ENCODE measurements around the gene TRERF1.

The TRERF1 gene

DNA sequence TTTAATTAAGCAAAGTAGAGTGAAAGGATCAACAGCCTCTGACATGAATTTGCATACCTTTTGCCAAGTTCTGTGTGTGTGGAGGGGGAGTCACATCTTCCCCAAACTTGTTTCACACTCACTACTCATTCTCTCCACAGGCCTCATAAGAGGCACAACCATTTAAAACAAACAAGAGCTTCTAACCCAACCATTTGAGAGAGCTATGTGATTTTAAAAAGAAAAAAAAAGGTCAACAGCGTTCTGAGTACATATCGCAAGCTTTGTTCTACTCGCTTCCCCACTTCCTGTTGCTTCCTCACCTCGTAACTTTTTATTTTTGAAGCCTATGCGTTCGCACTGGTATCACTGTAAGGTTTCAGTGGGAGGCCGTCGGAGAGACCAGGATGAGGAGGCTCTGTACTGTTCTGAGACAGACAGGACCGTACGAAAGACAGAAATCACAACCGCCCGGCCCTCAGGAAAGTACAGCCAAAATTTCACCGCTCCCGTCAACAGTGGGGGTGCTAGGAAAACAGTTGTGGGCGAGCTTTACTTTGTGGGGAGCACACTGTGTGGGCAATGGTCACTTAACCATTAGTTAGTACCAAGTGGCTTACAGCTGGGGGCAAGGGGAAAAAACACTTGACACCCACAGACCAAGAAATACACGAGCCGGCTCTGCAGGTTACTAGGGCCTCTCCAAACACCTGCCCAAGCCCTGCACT, 61.3 kb downstream of the TRERF1 start:
- no peak for FAIRE-seq

- no peak for FAIRE-seq
Measured at GRCh38 chr6:42389736-42390135, 62.0 kb downstream of the TRERF1 start.

DNA sequence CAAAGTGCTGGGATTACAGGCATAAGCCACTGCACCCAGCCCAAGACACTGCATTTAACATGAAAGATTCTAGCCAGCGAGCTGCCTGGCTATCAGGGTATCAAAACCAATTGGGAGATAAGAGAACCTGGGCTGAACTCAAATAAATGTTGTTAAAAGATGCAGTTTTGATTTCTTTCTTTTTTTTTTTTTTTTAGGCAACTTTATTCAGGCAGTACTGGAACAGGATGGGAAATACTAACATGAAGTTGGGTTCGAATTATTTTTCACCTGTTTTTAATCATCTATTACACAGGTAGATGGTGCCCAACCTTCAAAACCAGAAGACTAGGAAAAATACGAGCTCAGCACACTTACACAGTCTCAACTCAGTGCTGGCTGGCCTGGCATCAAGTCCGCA, 63.7 kb downstream of the TRERF1 start:
- no peak for FAIRE-seq

GRCh38 chr6:42387336-42387735, 64.4 kb downstream of the TRERF1 start:
- no peak for FAIRE-seq

DNA sequence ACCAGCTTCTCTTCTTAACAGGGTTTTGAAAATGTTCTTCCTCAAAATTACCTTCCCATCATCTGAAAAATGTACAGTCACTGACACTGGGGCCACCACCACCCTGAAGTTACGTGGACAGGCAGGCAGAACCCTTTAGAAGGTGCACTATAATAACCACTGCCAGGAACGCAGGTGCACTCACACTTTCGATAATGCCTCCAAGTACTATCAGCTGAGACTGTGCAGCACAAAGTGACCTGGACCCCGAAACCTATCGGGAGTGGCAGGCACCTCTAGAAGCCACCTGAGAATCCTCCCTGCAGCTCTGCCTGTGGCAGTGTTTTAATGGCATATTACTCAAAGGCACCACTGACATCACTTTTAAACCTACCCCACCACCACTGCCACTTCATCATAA, 66.4 kb downstream of the TRERF1 start:
- FAIRE-seq, result no peak

DNA sequence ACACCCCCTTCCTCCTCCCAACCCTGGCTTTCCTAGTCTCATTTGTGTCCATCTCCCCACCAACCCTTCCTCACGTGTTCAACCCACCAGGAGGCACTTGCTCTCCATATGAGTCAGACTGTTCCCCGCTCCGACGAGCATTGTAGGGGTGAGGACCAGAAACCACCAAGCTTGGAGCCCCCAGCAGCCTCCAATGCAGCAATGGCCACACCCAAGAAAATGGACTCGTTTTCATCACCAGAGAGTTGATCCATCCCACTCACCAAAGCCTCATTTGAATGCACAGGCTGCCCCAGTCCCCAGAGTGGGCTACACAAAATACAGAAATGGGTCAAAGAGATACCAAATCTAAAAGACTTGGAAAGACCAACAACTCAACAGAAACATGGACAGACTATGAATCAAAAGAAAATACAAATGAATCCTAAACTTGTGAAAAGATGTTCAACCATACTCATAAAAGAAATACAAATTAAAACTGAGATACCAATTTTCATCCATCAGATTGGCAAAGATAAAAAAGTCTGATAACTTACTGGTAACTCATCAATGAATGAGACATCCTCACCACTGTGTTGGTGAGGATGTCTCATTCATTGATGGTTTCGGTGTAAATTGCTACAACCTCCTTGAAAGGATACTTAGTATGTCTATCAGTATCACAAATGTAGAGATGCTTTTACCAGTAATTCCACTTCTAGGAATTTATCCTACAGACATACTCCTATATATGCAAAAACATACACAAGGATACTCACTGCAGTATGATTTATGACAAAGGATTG, 68.1 kb downstream of the TRERF1 start:
- no peak for FAIRE-seq

DNA sequence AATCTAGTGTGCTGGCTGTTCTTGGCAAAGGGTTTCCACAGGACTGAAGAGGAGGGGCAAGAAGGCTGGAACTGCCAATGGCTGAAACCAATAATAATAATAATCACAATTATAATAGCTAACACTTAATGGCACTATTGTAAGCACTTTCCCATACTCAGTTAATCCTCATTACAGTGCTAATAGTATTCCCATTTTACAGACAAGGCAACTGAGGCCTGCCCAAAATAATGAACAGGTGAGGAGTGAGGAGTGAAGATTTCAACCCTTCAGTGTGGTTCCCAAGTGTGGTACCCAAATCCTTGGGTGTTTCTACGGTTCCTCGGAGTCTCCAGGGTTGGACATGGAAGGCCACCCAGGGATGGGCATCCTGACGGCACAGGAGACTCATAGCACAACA, 69.9 kb downstream of the TRERF1 start:
- no peak for FAIRE-seq

DNA sequence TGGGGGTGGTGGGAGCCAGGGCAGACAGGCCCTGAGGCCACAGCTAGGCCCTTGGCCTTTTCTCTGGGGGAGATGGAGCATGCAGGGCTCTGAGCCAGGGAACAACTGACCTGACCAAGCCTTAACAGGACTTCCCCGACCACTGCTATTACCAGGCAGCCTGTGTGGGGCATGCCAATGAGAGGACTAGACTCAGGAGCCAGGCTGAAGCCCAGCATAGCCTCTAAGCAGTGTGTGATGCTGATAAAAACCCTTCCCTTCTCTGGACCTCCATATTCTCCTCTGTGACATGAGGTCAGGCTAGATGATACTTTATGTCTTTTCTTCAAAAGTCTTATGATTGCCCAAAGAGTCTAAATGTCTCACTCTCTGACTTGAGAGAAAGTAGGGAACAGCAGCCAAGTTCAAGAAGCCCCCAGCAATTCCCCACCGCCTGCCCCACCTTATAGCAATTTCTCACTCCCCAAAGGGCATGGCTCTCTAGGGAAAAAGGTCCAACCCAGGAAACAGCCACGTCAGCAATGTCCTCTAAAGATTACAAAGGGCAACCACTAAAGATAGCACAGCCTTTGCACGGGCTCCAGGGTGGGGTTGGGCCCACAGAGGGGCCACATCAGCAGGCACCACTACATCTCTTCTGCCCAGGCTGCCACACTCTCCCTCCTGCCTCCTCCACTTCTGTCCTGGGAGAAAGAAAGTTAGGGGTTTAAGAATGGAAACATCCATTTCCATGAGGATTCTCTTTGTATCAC, 71.3 kb downstream of the TRERF1 start:
- FAIRE-seq, result no peak

DNA sequence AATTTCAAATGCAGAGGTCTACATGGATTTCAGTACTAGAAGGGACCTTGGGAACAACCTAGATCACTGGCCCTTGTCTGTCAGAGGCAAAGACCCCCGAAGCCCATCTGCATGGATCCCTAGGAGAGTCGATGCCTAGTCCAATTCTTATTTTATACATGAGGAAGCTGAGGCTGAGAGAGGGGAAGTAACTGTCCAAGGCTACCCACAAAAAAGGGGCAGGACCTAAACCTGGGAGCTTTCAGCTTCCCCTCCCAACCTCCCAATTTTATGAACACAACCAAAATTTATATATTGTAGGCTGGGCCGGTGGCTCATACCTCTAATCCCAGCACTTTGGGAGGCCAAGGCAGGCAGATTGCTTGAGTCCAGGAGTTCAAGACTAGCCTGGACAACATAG, 73.2 kb downstream of the TRERF1 start:
- no peak for FAIRE-seq

GRCh38 chr6:42378125-42378524, 73.6 kb downstream of the TRERF1 start:
- FAIRE-seq, result no peak

DNA sequence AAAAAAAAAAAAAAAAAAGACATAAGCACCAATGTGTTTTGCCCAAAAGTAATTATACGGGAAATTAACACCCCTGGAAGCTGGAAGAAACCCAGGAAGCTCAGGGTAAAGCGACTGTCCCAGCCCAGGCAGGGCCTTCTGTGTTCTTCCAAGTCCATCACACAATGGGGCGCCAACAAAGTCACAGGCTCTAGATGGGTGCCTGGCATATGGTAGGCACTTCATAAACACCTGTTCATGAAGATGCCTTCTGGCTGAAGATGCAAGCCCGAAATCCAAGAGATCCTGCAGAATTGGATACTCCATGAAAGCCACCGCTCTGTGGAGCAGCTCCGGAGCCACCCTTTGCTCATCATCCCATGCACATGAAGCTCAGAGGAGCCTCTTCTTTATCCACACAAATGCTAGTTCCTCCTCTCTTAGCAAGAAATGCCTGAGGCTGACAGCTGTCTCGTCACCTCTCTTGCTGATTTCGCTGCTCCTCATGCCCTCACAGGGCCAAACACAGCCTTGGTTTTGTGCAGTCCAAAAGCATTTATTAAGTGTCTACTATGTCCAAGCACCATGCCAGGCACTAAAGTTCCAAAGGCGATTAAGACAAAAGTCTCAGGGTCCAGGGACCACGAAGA, 76.6 kb downstream of the TRERF1 start:
- no peak for FAIRE-seq

GRCh38 chr6:42374018-42374669, 77.6 kb downstream of the TRERF1 start:
- FAIRE-seq, result no peak

- no peak for FAIRE-seq
Measured at GRCh38 chr6:42372699-42373098, 79.0 kb downstream of the TRERF1 start.

- no peak for FAIRE-seq
Measured at GRCh38 chr6:42370323-42370985, 81.3 kb downstream of the TRERF1 start.

DNA sequence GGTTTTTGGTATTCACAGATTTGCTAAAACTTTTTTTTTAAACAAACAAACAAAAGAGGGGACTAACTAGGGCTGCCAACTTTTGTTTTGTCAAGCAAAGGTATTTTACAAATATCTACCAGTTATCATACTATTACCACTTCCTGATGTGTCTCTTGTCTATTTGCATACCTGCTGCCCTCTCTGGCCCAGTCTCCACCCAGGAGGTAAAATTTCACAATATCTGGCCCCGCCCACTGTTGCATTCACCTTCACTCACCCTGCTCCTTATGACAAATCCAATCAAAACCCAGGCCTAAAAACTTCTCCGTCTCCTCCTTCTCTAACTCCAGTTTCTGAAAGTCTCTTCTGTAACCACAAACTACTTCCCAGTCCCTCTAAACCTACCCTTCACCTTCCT, 82.2 kb downstream of the TRERF1 start:
- no peak for FAIRE-seq

- no peak for FAIRE-seq
Measured at GRCh38 chr6:42368181-42368580, 83.5 kb downstream of the TRERF1 start.

- no peak for FAIRE-seq
Measured at GRCh38 chr6:42367353-42368011, 84.2 kb downstream of the TRERF1 start.

GRCh38 chr6:42366999-42367352, 84.8 kb downstream of the TRERF1 start:
- FAIRE-seq, result no peak

DNA sequence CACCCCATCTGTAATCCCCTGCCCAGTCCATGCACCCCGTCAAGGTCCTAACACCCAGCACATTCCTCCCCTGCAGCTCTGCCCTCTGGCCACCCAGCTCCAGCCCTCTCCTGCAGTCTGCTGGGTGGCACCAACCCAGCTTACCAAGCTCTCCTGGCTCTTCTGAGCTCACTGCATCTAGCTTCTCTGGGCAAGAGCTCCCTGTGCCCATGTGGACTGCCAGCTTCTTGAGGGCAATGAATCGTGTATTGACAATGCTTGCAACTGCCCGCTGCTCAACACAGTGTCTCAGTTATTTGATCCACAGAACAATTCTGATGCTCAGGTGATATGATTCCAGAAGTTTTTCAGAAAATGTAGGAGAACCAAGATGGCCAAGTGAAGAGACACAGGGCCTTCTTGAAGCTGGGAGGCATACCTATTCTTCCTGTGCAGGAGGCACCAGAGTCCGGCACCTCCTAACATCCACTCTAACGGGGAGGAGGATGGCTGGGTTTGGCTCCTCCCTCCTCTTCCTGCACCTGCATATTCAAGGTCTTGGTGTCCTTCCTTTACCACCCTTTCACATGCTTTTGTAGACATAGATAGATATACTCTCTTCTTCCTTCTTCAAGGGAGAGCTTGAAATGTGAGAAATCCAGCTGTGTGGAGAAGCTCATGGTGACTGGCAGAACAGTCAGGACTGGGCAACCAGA, 85.6 kb downstream of the TRERF1 start:
- no peak for FAIRE-seq

DNA sequence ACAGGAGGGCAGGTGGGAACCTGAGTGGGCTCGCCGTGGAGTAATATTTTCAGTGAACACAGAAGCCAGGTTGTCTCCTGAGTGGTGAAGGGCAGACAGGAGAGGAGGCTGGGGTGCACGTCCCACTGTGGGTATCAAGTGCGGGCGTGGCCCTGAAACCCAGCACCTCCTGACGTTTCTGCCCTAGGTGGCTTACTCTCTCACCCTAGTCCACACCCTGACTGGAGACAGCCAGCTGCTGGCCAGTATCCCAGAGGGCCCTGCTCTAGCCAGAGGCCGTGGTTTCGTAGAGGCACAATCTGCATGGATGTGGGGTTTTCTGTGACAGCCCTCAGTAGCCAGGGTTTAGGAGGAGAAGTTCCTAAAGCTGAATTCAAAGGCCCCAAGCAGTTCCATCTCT, 86.7 kb downstream of the TRERF1 start:
- FAIRE-seq, result no peak
